GM12878 (cell line): ENCODE measurements around the gene EBLN1.

Experiments
- ATF2 ChIP-seq: IDR thresholded peaks from 2 replicates; pipeline ENCODE4 v1.6.1; 2012; ENCODE audit warnings: low read length, inconsistent platforms
- CHD4 ChIP-seq: fragments of 200-600 bp; sonication (generic); IDR thresholded peaks from 2 replicates; pipeline ENCODE4 v1.6.1; 2016; ENCODE audit warnings: mild to moderate bottlenecking
- CREB1 ChIP-seq: IDR thresholded peaks from 2 replicates; pipeline ENCODE4 v1.6.1; 2012; ENCODE audit warnings: low read depth, mild to moderate bottlenecking, inconsistent platforms
- CTCF ChIP-seq, 3 experiments: IDR thresholded peaks in 2 of 3; conservative IDR thresholded peaks in 1 of 3; 2 replicates each; pipeline ENCODE4 v1.5.1; 2011; ENCODE audit warnings: low read depth in 3 of 3, low read length in 3 of 3, mild to moderate bottlenecking in 3 of 3, control low read depth in 2 of 3, moderate library complexity in 2 of 3, inconsistent platforms in 1 of 3, mixed read lengths in 1 of 3; ENCODE audit not compliant: control insufficient read depth in 2 of 3, insufficient read depth in 1 of 3; ENCODE audit errors: extremely low read depth in 1 of 3
- EZH2 ChIP-seq: IDR thresholded peaks from 2 replicates; pipeline ENCODE4 v1.6.1; 2012; ENCODE audit warnings: low read depth, mild to moderate bottlenecking, control low read depth, inconsistent platforms, low read length, borderline replicate concordance; ENCODE audit not compliant: control insufficient read depth
- FOXM1 ChIP-seq: IDR thresholded peaks from 2 replicates; pipeline ENCODE4 v1.6.1; 2012; ENCODE audit warnings: low read depth, mild to moderate bottlenecking, inconsistent platforms, low read length, moderate library complexity
- PKNOX1 ChIP-seq: fragments of 450-650 bp; IDR thresholded peaks from 2 replicates; pipeline ENCODE4 v1.6.1; 2016; ENCODE audit warnings: mild to moderate bottlenecking
- POLR2AphosphoS5 ChIP-seq: IDR thresholded peaks from 2 replicates; pipeline ENCODE4 v1.6.1; 2011; ENCODE audit warnings: mild to moderate bottlenecking, low read length, inconsistent platforms
- REST ChIP-seq: IDR thresholded peaks from 2 replicates; pipeline ENCODE4 v1.6.1; 2012; ENCODE audit warnings: mild to moderate bottlenecking, low read depth, low read length
- ZNF592 ChIP-seq: fragments of 450-650 bp; IDR thresholded peaks from 2 replicates; pipeline ENCODE4 v1.6.1; 2017; ENCODE audit warnings: mild to moderate bottlenecking, moderate library complexity

GRCh38 chr10:22230158-22230833 is 12.5 kb upstream of the EBLN1 start:
- TF ChIP-seq CTCF (IDR thresholded peaks at IDR 0.05 in 2 of 3, conservative IDR thresholded peaks at IDR 0.05 in 1 of 3; ENCODE audit: control insufficient read depth in 2 of 3, extremely low read depth in 1 of 3, insufficient read depth in 1 of 3, low read depth in 3 of 3, low read length in 3 of 3) = no peak
- no peak for TF ChIP-seq ZNF592
- no peak for TF ChIP-seq EZH2
- TF ChIP-seq ATF2 = no peak
- no peak for TF ChIP-seq POLR2AphosphoS5
- TF ChIP-seq CREB1 = 0 out of 2 replicates have a peak, but pooled peaks have one; percentile 34
- TF ChIP-seq PKNOX1 = no peak
- TF ChIP-seq CHD4 = no peak
- no peak for TF ChIP-seq REST
- no peak for TF ChIP-seq FOXM1
